OCI-LY7 (cell line): ENCODE results near the gene SMC5.

Source experiments
- EZH2phosphoT487 ChIP-seq: fragments of 200-600 bp; sonication (generic); IDR thresholded peaks from 2 replicates; pipeline ENCODE4 v1.6.1; 2018; ENCODE audit warnings: low read depth, borderline replicate concordance, mild to moderate bottlenecking, mixed run types, antibody characterized with exemption, low read length, moderate library complexity, mixed read lengths
- TF ChIP-seq, protein P1 (sequence below): fragments of 200-600 bp; sonication (generic); conservative IDR thresholded peaks from 2 replicates; pipeline ENCODE4 v1.5.1; 2014; ENCODE audit warnings: mild to moderate bottlenecking, antibody characterized with exemption, low read length, moderate library complexity, mixed read lengths

- TF ChIP-seq, protein P1, sequence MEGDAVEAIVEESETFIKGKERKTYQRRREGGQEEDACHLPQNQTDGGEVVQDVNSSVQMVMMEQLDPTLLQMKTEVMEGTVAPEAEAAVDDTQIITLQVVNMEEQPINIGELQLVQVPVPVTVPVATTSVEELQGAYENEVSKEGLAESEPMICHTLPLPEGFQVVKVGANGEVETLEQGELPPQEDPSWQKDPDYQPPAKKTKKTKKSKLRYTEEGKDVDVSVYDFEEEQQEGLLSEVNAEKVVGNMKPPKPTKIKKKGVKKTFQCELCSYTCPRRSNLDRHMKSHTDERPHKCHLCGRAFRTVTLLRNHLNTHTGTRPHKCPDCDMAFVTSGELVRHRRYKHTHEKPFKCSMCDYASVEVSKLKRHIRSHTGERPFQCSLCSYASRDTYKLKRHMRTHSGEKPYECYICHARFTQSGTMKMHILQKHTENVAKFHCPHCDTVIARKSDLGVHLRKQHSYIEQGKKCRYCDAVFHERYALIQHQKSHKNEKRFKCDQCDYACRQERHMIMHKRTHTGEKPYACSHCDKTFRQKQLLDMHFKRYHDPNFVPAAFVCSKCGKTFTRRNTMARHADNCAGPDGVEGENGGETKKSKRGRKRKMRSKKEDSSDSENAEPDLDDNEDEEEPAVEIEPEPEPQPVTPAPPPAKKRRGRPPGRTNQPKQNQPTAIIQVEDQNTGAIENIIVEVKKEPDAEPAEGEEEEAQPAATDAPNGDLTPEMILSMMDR, result no peak
- TF ChIP-seq EZH2phosphoT487, result no peak
Measured at GRCh38 chr9:70315389-70315788, 56.6 kb downstream of the SMC5 start.
